ENCODE measurements around the gene KRT7. TPM values are rescaled to one million over a fixed set of nuclear protein-coding genes. Genes with fewer than 3 reads are reported as not detected.

The KRT7 gene
- total and polyA plus RNA-seq, 2 donors (not counting 1 experiment from before 2014, with no cell fraction given) = not detected

DNA sequence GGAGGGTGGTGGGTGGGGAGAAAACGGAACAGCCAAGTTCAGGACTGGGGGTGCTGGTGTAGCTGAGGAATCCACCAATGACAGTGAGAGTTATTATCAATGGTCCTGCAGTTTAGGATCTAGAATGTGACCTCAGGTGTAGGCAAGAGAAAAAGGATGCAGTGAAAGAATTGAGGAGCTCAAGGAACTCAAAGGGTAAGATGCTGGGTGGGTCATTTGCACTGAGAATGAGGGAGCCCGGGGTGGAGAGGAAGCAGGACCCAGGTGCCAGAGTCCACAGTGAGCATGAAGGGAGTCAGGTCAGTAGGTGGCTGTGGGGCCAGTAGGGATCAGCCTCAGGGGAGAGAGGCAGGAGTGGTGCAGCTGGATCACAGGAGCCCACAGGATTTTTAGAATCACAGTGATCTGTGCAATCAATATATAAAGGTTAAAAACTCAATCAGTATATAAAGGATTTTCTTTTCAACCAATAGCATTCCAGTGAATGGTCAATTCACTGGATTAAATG lies 3.2 kb upstream of the KRT7 start:
- H2AFZ ChIP-seq (ENCODE audit: insufficient read depth, low read depth, low read length, poor library complexity, severe bottlenecking) = no peak overlapping the region

More for the DNA sequence above, 3.2 kb upstream of the KRT7 start:
- DNase-seq (no peak), ATAC-seq (ENCODE audit: low read depth) (no peak)
- Histone ChIP-seq H3K9me3 (ENCODE audit: control extremely low read depth in 1 of 3, control insufficient read depth in 2 of 3, insufficient read depth in 1 of 3, low read length in 2 of 3) (no peaks in the 10 kb centered on the region), H4K20me1 (ENCODE audit: control insufficient read depth, insufficient read depth, low read length, poor library complexity, severe bottlenecking) (no peaks in the 10 kb centered on the region), H3K27me3 (replicated peaks in 1 of 4; ENCODE audit: control extremely low read depth in 1 of 4, control insufficient read depth in 3 of 4, insufficient read depth in 4 of 4, low read length in 3 of 4) (peaks cover 0 to 32% (median 3%) of the 10 kb centered on the region in 4 experiments), H3K36me3 (replicated peaks in 1 of 2; ENCODE audit: control extremely low read depth in 1 of 2, control insufficient read depth in 1 of 2, extremely low read depth in 1 of 2, insufficient read depth in 2 of 2, low read length in 1 of 2) (no peaks in the 10 kb centered on the region), H3K4me1 (ENCODE audit: control insufficient read depth in 2 of 2, insufficient read depth in 2 of 2, low read length in 2 of 2) (no peaks in the 10 kb centered on the region), H3K4me2 (replicated peaks; ENCODE audit: low read depth, low read length, poor library complexity, severe bottlenecking) (no peak overlapping the region), H3K9ac (ENCODE audit: low read length) (no peak overlapping the region), H3K4me3 (ENCODE audit: control extremely low read depth in 1 of 5, extremely low read depth in 1 of 5, insufficient read depth in 1 of 5, low read depth in 2 of 5, low read length in 4 of 5) (no peak overlapping the region), H3K27ac (ENCODE audit: low read length in 2 of 2) (no peak overlapping the region), H3K79me2 (ENCODE audit: control insufficient read depth, insufficient read depth, low read length) (no peaks in the 10 kb centered on the region)
- intact Hi-C loops (cut with micrococcal nuclease) = no loop called here
- Mint-ChIP-seq H3K4me3 (no peak overlapping the region), H3K27ac (no peak overlapping the region), H3K27me3 (peaks cover 47% of the 10 kb centered on the region), H3K9me3 (ENCODE audit: insufficient read depth) (no peaks in the 10 kb centered on the region), H3K4me1 (no peaks in the 10 kb centered on the region)
- WGBS (ENCODE audit: insufficient coverage) = 90% methylated on average over 2 of the region's 2 CpGs
- CTCF ChIA-PET = interaction anchor here (1.0 kb wide), 1 partner anchor 10 kb away, joined by 4 read pairs; no protein-coding TSS in a partner anchor
- POLR2A ChIA-PET = no interaction called here
- TF ChIP-seq, protein P1, sequence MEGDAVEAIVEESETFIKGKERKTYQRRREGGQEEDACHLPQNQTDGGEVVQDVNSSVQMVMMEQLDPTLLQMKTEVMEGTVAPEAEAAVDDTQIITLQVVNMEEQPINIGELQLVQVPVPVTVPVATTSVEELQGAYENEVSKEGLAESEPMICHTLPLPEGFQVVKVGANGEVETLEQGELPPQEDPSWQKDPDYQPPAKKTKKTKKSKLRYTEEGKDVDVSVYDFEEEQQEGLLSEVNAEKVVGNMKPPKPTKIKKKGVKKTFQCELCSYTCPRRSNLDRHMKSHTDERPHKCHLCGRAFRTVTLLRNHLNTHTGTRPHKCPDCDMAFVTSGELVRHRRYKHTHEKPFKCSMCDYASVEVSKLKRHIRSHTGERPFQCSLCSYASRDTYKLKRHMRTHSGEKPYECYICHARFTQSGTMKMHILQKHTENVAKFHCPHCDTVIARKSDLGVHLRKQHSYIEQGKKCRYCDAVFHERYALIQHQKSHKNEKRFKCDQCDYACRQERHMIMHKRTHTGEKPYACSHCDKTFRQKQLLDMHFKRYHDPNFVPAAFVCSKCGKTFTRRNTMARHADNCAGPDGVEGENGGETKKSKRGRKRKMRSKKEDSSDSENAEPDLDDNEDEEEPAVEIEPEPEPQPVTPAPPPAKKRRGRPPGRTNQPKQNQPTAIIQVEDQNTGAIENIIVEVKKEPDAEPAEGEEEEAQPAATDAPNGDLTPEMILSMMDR (IDR thresholded peaks at IDR 0.05) = no peak
- TF ChIP-seq EZH2 (IDR thresholded peaks at IDR 0.05; ENCODE audit: borderline replicate concordance, insufficient read depth, low read depth, low read length, poor library complexity, severe bottlenecking) = no peak
